ENCODE results near the gene OOSP2. TPM values are rescaled to one million over a fixed set of nuclear protein-coding genes. Genes with fewer than 3 reads are reported as not detected.

The OOSP2 gene
- total RNA-seq, 1 experiment from 2014 or later: not detected

DNA sequence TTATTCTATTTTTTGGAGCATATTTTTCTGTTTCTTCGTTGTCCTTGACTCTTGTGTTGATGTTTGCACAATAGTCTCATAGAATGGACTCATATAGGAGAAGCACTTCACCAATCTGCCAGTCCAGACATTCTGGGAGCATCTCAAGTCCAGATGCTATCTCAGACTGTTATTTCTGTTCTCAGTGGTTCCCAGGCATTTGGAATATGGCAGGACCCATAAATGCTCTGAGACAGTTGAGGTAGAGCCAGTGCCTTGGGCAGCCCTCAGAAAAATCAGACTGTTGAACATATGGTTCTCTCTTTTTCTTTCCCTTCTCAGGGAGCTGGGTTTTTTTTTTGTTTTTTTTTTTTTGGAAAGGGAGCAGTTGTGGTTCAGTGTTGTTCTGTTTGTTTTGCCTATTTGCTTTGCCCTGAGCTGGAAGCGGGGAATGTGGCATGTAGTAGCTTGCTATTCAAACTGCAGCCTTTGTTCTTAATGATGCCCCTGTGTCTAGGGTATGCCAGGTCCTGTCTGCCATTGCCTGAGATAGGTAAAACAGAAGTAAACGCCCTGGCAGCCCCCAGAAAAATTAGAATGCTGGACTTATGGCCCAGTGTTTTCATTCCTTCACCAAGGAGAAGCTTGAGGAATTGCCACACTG, 44.5 kb downstream of the OOSP2 start:
- BruUV-seq (replicated peaks): no TSS peak
- ATAC-seq: no peak
- Histone ChIP-seq H3K4me3 (ENCODE audit: low read length) (no peak overlapping the region), H4K20me1 (ENCODE audit: low read length) (no peaks in the 10 kb centered on the region), H3F3A (ENCODE audit: low read length, unreplicated experiment) (no peaks in the 10 kb centered on the region), H3K4me2 (ENCODE audit: low read length) (no peak overlapping the region), H2AFZ (ENCODE audit: low read length) (no peak overlapping the region), H3K9ac (ENCODE audit: low read length) (no peak overlapping the region), H3K36me3 (ENCODE audit: low read depth, low read length) (no peaks in the 10 kb centered on the region), H3K9me3 (ENCODE audit: low read length) (no peaks in the 10 kb centered on the region), H3K27me3 (ENCODE audit: low read length) (no peaks in the 10 kb centered on the region), H3K79me2 (ENCODE audit: low read length) (no peaks in the 10 kb centered on the region), H3K9me2 (replicated peaks; ENCODE audit: low read length) (no peaks in the 10 kb centered on the region), H3K27ac (ENCODE audit: low read length) (no peak overlapping the region), H3K4me1 (ENCODE audit: insufficient read depth, low read length) (0 out of 2 replicates have a peak, but pooled peaks cover 3% of the 10 kb centered on the region)
- intact Hi-C loops (cut with micrococcal nuclease): no loop called here
- CTCF ChIA-PET: no interaction called here
- POLR2A ChIA-PET (ENCODE audit: unreplicated experiment): no interaction called here
- DNase-seq: peak; percentile 15
- TF ChIP-seq EZH2phosphoT487 (IDR thresholded peaks at IDR 0.05; ENCODE audit: borderline replicate concordance, low read length) (no peak), EZH2 (IDR thresholded peaks at IDR 0.05; ENCODE audit: low read length, unreplicated experiment) (no peak)
- TF ChIP-seq, protein P1, sequence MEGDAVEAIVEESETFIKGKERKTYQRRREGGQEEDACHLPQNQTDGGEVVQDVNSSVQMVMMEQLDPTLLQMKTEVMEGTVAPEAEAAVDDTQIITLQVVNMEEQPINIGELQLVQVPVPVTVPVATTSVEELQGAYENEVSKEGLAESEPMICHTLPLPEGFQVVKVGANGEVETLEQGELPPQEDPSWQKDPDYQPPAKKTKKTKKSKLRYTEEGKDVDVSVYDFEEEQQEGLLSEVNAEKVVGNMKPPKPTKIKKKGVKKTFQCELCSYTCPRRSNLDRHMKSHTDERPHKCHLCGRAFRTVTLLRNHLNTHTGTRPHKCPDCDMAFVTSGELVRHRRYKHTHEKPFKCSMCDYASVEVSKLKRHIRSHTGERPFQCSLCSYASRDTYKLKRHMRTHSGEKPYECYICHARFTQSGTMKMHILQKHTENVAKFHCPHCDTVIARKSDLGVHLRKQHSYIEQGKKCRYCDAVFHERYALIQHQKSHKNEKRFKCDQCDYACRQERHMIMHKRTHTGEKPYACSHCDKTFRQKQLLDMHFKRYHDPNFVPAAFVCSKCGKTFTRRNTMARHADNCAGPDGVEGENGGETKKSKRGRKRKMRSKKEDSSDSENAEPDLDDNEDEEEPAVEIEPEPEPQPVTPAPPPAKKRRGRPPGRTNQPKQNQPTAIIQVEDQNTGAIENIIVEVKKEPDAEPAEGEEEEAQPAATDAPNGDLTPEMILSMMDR (conservative IDR thresholded peaks at IDR 0.05; ENCODE audit: low read depth, low read length): no peak

DNA sequence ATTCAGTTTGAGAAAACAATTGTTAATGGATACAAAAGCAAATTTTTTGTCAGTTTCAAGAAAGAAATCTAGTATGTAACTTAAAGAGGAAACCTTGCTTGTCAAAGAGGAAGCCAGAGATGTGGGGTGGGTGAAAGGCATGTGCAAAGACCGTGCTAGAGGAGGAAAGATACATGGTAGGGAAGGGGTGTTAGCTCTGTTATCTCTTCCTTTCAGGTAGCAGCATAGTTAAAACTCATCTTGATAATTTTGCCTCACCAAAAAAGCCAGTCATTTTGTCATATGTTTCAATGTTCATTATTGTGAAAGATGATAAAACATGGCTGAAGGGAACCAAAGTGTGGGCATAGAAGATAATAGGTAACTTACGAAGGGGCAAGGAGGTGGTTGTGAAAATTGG, 45.7 kb downstream of the OOSP2 start:
- DNase-seq (no peak), ATAC-seq (no peak)
- no peaks in the 10 kb centered on the region for H3K9me3 ChIP-seq (ENCODE audit: low read length)
- H3K36me3 ChIP-seq (ENCODE audit: low read depth, low read length): no peaks in the 10 kb centered on the region
- intact Hi-C loops (cut with micrococcal nuclease): no loop called here
- H3K9me2 ChIP-seq (replicated peaks; ENCODE audit: low read length): no peaks in the 10 kb centered on the region
- 0 out of 2 replicates have a peak, but pooled peaks cover 3% of the 10 kb centered on the region for H3K4me1 ChIP-seq (ENCODE audit: insufficient read depth, low read length)
- H3K27ac ChIP-seq (ENCODE audit: low read length): no peak overlapping the region
- no peaks in the 10 kb centered on the region for H3K79me2 ChIP-seq (ENCODE audit: low read length)
- no peak for TF ChIP-seq EZH2phosphoT487 (IDR thresholded peaks at IDR 0.05; ENCODE audit: borderline replicate concordance, low read length)
- TF ChIP-seq, protein P1 (conservative IDR thresholded peaks at IDR 0.05; ENCODE audit: low read depth, low read length): no peak
- no peak for TF ChIP-seq EZH2 (IDR thresholded peaks at IDR 0.05; ENCODE audit: low read length, unreplicated experiment)
- H3K4me3 ChIP-seq (ENCODE audit: low read length): no peak overlapping the region
- H3K4me2 ChIP-seq (ENCODE audit: low read length): no peak overlapping the region
- no peaks in the 10 kb centered on the region for H3F3A ChIP-seq (ENCODE audit: low read length, unreplicated experiment)
- BruUV-seq (replicated peaks): no TSS peak
- no peak overlapping the region for H2AFZ ChIP-seq (ENCODE audit: low read length)
- H4K20me1 ChIP-seq (ENCODE audit: low read length): no peaks in the 10 kb centered on the region
- POLR2A ChIA-PET (ENCODE audit: unreplicated experiment): no interaction called here
- CTCF ChIA-PET: no interaction called here
- H3K9ac ChIP-seq (ENCODE audit: low read length): no peak overlapping the region
- H3K27me3 ChIP-seq (ENCODE audit: low read length): no peaks in the 10 kb centered on the region

DNA sequence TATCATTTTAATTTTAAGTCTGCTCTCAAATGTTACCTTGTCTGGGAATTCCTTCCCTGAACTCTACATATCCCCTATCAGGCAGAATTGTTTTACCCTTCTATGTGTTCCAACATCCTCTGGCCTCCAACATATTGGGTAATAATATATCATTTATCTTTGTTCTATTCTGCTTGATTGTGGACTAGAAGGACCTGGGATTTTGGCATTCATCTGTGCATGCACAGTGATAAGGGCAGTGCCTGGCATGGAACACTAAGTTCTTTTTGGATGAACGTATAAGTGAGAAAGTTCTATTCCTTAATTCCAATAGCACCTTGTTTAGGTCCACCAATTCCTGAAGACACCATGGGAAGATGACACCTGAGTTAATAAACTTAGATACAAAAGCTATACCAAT, 47.0 kb downstream of the OOSP2 start:
- Histone ChIP-seq H3K27me3 (ENCODE audit: low read length) (no peaks in the 10 kb centered on the region), H3K9ac (ENCODE audit: low read length) (no peak overlapping the region), H2AFZ (ENCODE audit: low read length) (no peak overlapping the region), H3F3A (ENCODE audit: low read length, unreplicated experiment) (no peaks in the 10 kb centered on the region), H3K36me3 (ENCODE audit: low read depth, low read length) (no peaks in the 10 kb centered on the region), H3K27ac (ENCODE audit: low read length) (no peak overlapping the region), H3K4me2 (ENCODE audit: low read length) (no peak overlapping the region), H3K79me2 (ENCODE audit: low read length) (no peaks in the 10 kb centered on the region), H3K9me3 (ENCODE audit: low read length) (no peaks in the 10 kb centered on the region), H4K20me1 (ENCODE audit: low read length) (no peaks in the 10 kb centered on the region), H3K4me3 (ENCODE audit: low read length) (no peak overlapping the region), H3K4me1 (ENCODE audit: insufficient read depth, low read length) (0 out of 2 replicates have a peak, but pooled peaks cover 3% of the 10 kb centered on the region), H3K9me2 (replicated peaks; ENCODE audit: low read length) (no peaks in the 10 kb centered on the region)
- BruUV-seq (replicated peaks): no TSS peak
- TF ChIP-seq EZH2 (IDR thresholded peaks at IDR 0.05; ENCODE audit: low read length, unreplicated experiment): no peak
- no peak for TF ChIP-seq EZH2phosphoT487 (IDR thresholded peaks at IDR 0.05; ENCODE audit: borderline replicate concordance, low read length)
- TF ChIP-seq, protein P1 (conservative IDR thresholded peaks at IDR 0.05; ENCODE audit: low read depth, low read length): no peak
- DNase-seq (no peak), ATAC-seq (no peak)
- CTCF ChIA-PET: no interaction called here
- POLR2A ChIA-PET (ENCODE audit: unreplicated experiment): no interaction called here
- intact Hi-C loops (cut with micrococcal nuclease): no loop called here

Measured in PC-3 (cell line).